Measurements from ENCODE around the gene CENPP.

DNA sequence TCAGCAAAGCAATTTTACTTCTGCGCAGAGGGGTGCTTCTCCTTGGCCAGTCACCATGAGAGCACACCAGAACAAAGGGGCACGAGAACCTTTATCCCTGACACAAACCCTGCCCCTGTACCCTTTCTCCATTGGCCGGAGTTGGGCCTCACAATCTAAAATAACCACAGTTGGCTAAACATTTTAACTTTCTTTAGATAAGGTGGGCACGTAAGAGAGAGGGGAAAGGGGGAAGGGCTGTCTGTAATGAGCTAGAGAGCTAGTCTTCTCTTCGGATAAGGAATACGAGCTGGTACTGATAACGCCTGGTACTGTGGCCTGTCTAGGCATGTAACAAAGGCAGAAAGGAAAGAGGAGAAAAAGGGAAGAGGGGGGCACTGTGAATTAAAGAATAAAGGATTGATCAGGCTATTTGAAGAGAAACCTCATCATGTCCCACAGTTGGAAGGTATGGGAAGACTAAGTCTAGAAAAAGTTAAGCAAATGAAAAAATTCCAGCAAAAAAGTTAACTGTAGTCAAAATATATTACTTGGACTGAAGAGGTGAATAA lies 30.4 kb upstream of the CENPP start:
- TF ChIP-seq POLR2A (IDR thresholded peaks at IDR 0.05), result no peak
- TF ChIP-seq, protein P1, sequence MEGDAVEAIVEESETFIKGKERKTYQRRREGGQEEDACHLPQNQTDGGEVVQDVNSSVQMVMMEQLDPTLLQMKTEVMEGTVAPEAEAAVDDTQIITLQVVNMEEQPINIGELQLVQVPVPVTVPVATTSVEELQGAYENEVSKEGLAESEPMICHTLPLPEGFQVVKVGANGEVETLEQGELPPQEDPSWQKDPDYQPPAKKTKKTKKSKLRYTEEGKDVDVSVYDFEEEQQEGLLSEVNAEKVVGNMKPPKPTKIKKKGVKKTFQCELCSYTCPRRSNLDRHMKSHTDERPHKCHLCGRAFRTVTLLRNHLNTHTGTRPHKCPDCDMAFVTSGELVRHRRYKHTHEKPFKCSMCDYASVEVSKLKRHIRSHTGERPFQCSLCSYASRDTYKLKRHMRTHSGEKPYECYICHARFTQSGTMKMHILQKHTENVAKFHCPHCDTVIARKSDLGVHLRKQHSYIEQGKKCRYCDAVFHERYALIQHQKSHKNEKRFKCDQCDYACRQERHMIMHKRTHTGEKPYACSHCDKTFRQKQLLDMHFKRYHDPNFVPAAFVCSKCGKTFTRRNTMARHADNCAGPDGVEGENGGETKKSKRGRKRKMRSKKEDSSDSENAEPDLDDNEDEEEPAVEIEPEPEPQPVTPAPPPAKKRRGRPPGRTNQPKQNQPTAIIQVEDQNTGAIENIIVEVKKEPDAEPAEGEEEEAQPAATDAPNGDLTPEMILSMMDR (IDR thresholded peaks at IDR 0.05), result no peak
